Measurements from ENCODE around the gene FSTL5. TPM values are rescaled to one million over a fixed set of nuclear protein-coding genes. Genes with fewer than 3 reads are reported as not detected.
"Not testable (repeated sequence)": the region's sequence is repeated elsewhere in the genome, so short reads cannot be mapped to it uniquely, and the experiment has no call there.

Gene FSTL5
- polyA plus RNA-seq, 4 donors: 2.9 to 3.8 (median 3.2) TPM

DNA sequence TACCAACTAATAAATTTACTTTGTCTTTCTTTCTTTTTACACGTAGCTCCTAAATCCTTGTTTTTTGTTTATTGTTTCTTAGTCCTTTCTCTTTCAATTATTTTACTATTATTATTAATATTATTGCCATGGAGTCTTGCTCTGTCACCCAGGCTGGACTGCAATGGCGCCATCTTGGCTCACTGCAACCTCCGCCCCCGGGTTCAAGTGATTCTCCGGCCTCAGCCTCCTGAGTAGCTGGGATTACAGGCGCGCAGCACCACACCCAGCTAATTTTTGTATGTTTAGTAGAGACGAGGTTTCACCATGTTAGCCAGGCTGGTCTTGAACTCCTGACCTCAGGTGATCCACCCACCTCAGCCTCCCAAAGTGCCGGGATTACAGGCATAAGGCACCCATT, 405.4 kb downstream of the FSTL5 start:
- DNase-seq (ENCODE audit: low read depth in 4 of 4, low spot score in 3 of 4): not testable (repeated sequence)

- DNase-seq (ENCODE audit: low read depth in 4 of 4, low spot score in 3 of 4): no peak
These were observed 434.9 kb downstream of the FSTL5 start for GRCh38 chr4:161728929-161729328.

GRCh38 chr4:161721947-161722346, 441.9 kb downstream of the FSTL5 start:
- no peak for DNase-seq (ENCODE audit: low read depth in 4 of 4, low spot score in 3 of 4)

GRCh38 chr4:161717084-161717483, 446.7 kb downstream of the FSTL5 start:
- no peak for DNase-seq (ENCODE audit: low read depth in 4 of 4, low spot score in 3 of 4)

DNA sequence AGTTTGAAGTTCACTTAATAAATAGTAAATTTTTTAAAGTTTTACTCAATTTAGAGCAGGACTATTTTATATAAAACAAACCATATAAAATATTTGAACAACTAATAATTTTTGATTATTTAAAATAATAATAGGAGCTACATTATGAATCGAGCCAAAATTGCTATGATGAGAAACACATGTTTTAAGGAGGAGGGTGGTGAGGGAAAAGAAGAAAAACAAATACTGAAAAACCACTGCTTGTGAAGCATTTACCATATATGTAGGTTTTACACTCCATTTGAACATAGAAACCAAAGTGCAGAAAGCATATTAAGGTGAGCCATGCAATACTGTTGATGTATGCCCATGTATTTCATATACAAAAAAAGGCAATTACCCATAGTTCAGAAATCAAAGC, 448.9 kb downstream of the FSTL5 start:
- DNase-seq (ENCODE audit: low read depth in 4 of 4, low spot score in 3 of 4): no peak

- no peak for DNase-seq (ENCODE audit: low read depth in 4 of 4, low spot score in 3 of 4)
These were observed 449.6 kb downstream of the FSTL5 start for GRCh38 chr4:161714022-161714751.

GRCh38 chr4:161704653-161705052, 459.1 kb downstream of the FSTL5 start:
- DNase-seq (ENCODE audit: low read depth in 4 of 4, low spot score in 3 of 4): no peak

- no peak for DNase-seq (ENCODE audit: low read depth in 4 of 4, low spot score in 3 of 4)
These were observed 459.8 kb downstream of the FSTL5 start for GRCh38 chr4:161704040-161704439.

GRCh38 chr4:161702287-161702686, 461.5 kb downstream of the FSTL5 start:
- no peak for DNase-seq (ENCODE audit: low read depth in 4 of 4, low spot score in 3 of 4)

- DNase-seq (ENCODE audit: low read depth in 4 of 4, low spot score in 3 of 4): no peak
These were observed 466.9 kb downstream of the FSTL5 start for GRCh38 chr4:161696944-161697343.

DNA sequence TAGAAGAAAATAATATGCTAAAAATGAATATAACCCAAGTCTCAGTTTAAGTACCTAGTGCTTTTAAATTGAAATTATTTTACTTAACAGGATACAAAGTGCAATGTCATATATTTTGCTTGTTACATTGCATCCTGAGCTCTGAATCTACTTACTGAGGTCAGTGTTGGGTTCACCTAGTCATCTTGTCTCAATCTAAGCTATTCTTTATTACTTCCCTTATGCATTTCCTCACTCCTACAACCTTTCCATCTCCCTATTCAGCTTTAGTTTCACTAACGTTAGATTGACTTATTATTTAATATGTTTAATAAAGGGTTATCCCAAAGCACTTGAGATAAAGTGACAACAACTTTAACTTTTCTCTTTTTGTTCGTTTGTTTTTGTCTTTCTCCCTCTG, 483.7 kb downstream of the FSTL5 start:
- no peak for DNase-seq (ENCODE audit: low read depth in 4 of 4, low spot score in 3 of 4)

DNA sequence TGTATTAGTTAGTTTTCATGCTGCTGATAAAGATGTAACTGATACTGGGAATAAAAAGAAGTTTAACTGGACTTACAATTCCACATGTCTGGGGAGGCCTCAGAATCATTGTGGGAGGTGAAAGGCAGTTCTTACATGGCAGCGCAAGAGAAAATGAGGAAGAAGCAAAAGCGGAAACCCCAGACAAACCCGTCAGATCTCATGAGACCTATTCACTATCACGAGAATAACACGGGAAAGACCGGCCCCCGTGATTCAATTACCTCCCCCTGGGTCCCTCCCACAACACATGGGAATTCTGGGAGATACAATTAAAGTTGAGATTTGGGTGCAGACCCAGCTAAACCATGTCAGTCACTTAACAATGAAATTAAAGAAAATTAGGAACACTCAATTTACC, 499.1 kb downstream of the FSTL5 start:
- no peak for DNase-seq (ENCODE audit: low read depth in 4 of 4, low spot score in 3 of 4)

DNA sequence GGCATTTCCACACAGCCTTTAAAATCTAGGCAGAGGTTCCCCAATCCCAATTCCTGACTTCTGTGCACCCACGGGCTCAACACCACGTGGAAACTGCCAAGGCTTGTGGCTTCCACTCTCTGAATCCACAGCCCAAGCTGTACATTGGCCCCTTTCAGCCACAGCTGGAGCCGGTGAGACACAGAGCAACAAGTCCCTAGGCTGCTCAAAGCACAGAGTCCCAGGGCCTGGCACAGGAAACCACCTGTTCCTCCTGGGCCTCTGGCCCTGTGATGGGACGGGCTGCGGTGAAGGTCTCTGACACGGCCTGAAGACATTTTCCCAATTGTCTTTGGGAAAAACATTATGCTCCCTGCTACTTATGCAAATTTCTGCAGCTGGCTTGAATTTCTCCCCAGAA, 500.0 kb downstream of the FSTL5 start:
- DNase-seq (ENCODE audit: low read depth in 4 of 4, low spot score in 3 of 4): no peak

GRCh38 chr4:161658676-161659075, 505.1 kb downstream of the FSTL5 start:
- DNase-seq (ENCODE audit: low read depth in 4 of 4, low spot score in 3 of 4): no peak

GRCh38 chr4:161657616-161658015, 506.2 kb downstream of the FSTL5 start:
- no peak for DNase-seq (ENCODE audit: low read depth in 4 of 4, low spot score in 3 of 4)

DNA sequence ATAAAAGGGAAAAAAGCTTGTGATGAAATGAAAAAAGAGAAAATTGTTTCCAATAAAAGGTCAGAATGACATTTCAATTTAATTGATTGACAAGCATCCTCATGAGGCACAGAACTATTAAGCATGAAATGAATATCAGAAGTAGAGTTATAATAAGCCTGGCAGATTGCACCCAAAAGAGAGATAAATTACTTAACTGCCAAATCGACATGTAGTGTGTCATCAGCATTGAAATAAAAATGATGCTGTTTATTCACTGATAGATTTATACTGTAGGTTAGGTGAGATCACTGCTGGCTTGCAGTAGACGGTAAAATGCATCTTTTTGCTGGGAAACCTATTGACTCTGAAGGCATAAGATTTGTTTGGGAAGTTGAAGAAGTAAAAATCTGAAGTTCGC, 507.2 kb downstream of the FSTL5 start:
- no peak for DNase-seq (ENCODE audit: low read depth in 4 of 4, low spot score in 3 of 4)

GRCh38 chr4:161655148-161655547, 508.7 kb downstream of the FSTL5 start:
- no peak for DNase-seq (ENCODE audit: low read depth in 4 of 4, low spot score in 3 of 4)

- DNase-seq (ENCODE audit: low read depth in 4 of 4, low spot score in 3 of 4): no peak
These were observed 510.1 kb downstream of the FSTL5 start for GRCh38 chr4:161653697-161654096.

- DNase-seq (ENCODE audit: low read depth in 4 of 4, low spot score in 3 of 4): no peak
These were observed 512.2 kb downstream of the FSTL5 start for GRCh38 chr4:161651586-161651985.

DNA sequence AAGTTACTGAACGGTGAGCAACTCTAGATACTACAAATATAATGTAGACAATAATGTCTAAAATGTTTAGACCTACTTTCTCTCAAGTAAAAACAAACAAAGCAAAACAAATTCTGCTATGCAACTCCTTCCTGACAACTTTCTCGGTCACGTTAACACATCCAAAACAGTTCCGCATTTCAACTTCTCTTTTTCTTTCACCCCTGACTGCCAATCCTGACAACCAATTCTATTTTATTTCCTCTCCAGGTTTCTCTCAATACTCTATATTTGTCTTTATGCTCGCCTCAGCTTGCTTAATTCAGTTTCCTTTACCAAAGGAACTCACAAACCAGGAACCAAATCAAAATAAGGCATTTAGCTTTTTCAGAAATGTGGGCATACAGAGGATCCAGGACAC, 513.0 kb downstream of the FSTL5 start:
- DNase-seq (ENCODE audit: low read depth in 4 of 4, low spot score in 3 of 4): no peak

GRCh38 chr4:161647757-161648156, 516.0 kb downstream of the FSTL5 start:
- DNase-seq (ENCODE audit: low read depth in 4 of 4, low spot score in 3 of 4): no peak

- DNase-seq (ENCODE audit: low read depth in 4 of 4, low spot score in 3 of 4): no peak
These were observed 521.1 kb downstream of the FSTL5 start for GRCh38 chr4:161642708-161643107.
